ENCODE measurements around the gene CHAF1A.

CHAF1A gene

GRCh38 chr19:4464815-4465581, 62.6 kb downstream of the CHAF1A start:
- no peak for DNase-seq

GRCh38 chr19:4467835-4468234, 65.4 kb downstream of the CHAF1A start:
- no peak for DNase-seq

- peak; percentile 100 for DNase-seq
These were observed 69.1 kb downstream of the CHAF1A start for GRCh38 chr19:4471403-4472173.

- no peak for DNase-seq
These were observed 69.9 kb downstream of the CHAF1A start, which contains the start of gene HDGFL2 for GRCh38 chr19:4472174-4472974. HDGFL2 (plus strand) TSS chr19:4472297; CDS start chr19:4472351, 54 bp downstream.

GRCh38 chr19:4473011-4473762, 70.7 kb downstream of the CHAF1A start:
- DNase-seq: no peak

- DNase-seq: no peak
These were observed 71.5 kb downstream of the CHAF1A start for GRCh38 chr19:4473763-4474513.

- DNase-seq: peak; percentile 43
These were observed 72.1 kb downstream of the CHAF1A start for GRCh38 chr19:4474514-4475022.

- DNase-seq: no peak
These were observed 74.8 kb downstream of the CHAF1A start for GRCh38 chr19:4477034-4477801.

GRCh38 chr19:4482721-4483364, 80.4 kb downstream of the CHAF1A start:
- DNase-seq: no peak

- no peak for DNase-seq
These were observed 80.9 kb downstream of the CHAF1A start for GRCh38 chr19:4483385-4483784.

- no peak for DNase-seq
These were observed 85.1 kb downstream of the CHAF1A start for GRCh38 chr19:4487572-4487971.

- DNase-seq: no peak
These were observed 86.1 kb downstream of the CHAF1A start for GRCh38 chr19:4488496-4488895.

GRCh38 chr19:4491446-4491845, 89.0 kb downstream of the CHAF1A start:
- DNase-seq: no peak

GRCh38 chr19:4492337-4493103, 90.1 kb downstream of the CHAF1A start:
- DNase-seq: no peak
